ENCODE measurements around the gene ARHGAP19. TPM values are rescaled to one million over a fixed set of nuclear protein-coding genes. Genes with fewer than 3 reads are reported as not detected.
A peak's percentile ranks its signal among the peaks of the same experiment; 100 is the strongest.

Gene ARHGAP19
- total and polyA plus RNA-seq, 8 donors = 1.2 to 16.2 (median 6.3) TPM

- no peaks in the 10 kb centered on the region for H3K9me3 ChIP-seq
- H3K36me3 ChIP-seq = peaks cover 0 to 10% (median 6%) of the 10 kb centered on the region in 4 donors
- H3K27ac ChIP-seq = peak within 1 kb of the TSS; percentile 93 to 99 (median 97)
- intact Hi-C loops (cut with DNase I; ENCODE audit: low total_unique reads) = no loop called here
- no peaks in the 10 kb centered on the region for H3K27me3 ChIP-seq
- DNase-seq = peak; percentile 93 to 98
- TF ChIP-seq POLR2AphosphoS5 (IDR thresholded peaks at IDR 0.05) (peak; percentile 50 to 94 (median 88)), EP300 (IDR thresholded peaks at IDR 0.05) (peak; percentile 44), CTCF (IDR thresholded peaks at IDR 0.05) (no peak), POLR2A (IDR thresholded peaks at IDR 0.05) (peak in 1 of 4 donors; percentile 60)
- 0 to 1% (median 1%) methylated on average over 16 to 103 of the region's 103 CpGs for WGBS, 5 donors
- H3K4me1 ChIP-seq = peaks cover 40 to 69% (median 65%) of the 10 kb centered on the region in 4 donors
- H3K4me3 ChIP-seq = peak within 1 kb of the TSS; percentile 79 to 89 (median 84)
Observed at GRCh38 chr10:97334370-97335175, 42.1 kb upstream of the ARHGAP19 start, which contains the start of gene FRAT2. Gene FRAT2, minus strand, starts transcription at chr10:97334729. Its CDS starts 157 bp downstream, at chr10:97334572.

- Histone ChIP-seq H3K27me3 (no peaks in the 10 kb centered on the region), H3K4me1 (peaks cover 46 to 77% (median 69%) of the 10 kb centered on the region in 4 donors), H3K36me3 (peaks cover 0 to 18% (median 13%) of the 10 kb centered on the region in 4 donors), H3K27ac (peak overlapping the region; percentile 93 to 99 (median 97)), H3K4me3 (peak overlapping the region; percentile 79 to 89 (median 84)), H3K9me3 (no peaks in the 10 kb centered on the region)
- TF ChIP-seq POLR2A (IDR thresholded peaks at IDR 0.05) = no peak
- TF ChIP-seq EP300 (IDR thresholded peaks at IDR 0.05) = no peak
- no peak for TF ChIP-seq CTCF (IDR thresholded peaks at IDR 0.05)
- TF ChIP-seq POLR2AphosphoS5 (IDR thresholded peaks at IDR 0.05) = peak in 2 of 3 donors; percentile 48 to 61
- DNase-seq = peak; percentile 62 to 77
- intact Hi-C loops (cut with DNase I; ENCODE audit: low total_unique reads) = no loop called here
- WGBS, 5 donors = 0 to 3% (median 0%) methylated on average over 19 to 89 of the region's 89 CpGs
Observed at GRCh38 chr10:97333601-97334369, 41.3 kb upstream of the ARHGAP19 start.

- peaks cover 51 to 82% (median 74%) of the 10 kb centered on the region in 4 donors for H3K4me1 ChIP-seq
- 3 to 15% (median 6%) methylated on average over 7 of the region's 7 CpGs for WGBS, 5 donors
Observed at GRCh38 chr10:97333351-97333600, 40.8 kb upstream of the ARHGAP19 start.

More at GRCh38 chr10:97333351-97333600, 40.8 kb upstream of the ARHGAP19 start:
- intact Hi-C loops (cut with DNase I; ENCODE audit: low total_unique reads) = no loop called here
- Histone ChIP-seq H3K27ac (peak overlapping the region; percentile 93 to 99 (median 97)), H3K4me3 (peak overlapping the region; percentile 79 to 89 (median 84)), H3K27me3 (no peaks in the 10 kb centered on the region), H3K36me3 (peaks cover 0 to 23% (median 17%) of the 10 kb centered on the region in 4 donors), H3K9me3 (no peaks in the 10 kb centered on the region)
- peak in 1 of 2 donors; percentile 78 for DNase-seq
- TF ChIP-seq POLR2A (IDR thresholded peaks at IDR 0.05) = no peak
- TF ChIP-seq POLR2AphosphoS5 (IDR thresholded peaks at IDR 0.05) = no peak
- no peak for TF ChIP-seq CTCF (IDR thresholded peaks at IDR 0.05)
- TF ChIP-seq EP300 (IDR thresholded peaks at IDR 0.05) = no peak
